Measurements from ENCODE around the gene TFF1. TPM values are rescaled to one million over a fixed set of nuclear protein-coding genes. Genes with fewer than 3 reads are reported as not detected.
A peak's percentile ranks its signal among the peaks of the same experiment; 100 is the strongest.

The TFF1 gene
- total RNA-seq, 1 donor from 2014 or later = not detected

- H3K4me1 Mint-ChIP-seq (ENCODE audit: low read depth, unreplicated experiment) = peaks cover 18% of the 10 kb centered on the region
Observed at GRCh38 chr21:42341776-42342542, 24.4 kb downstream of the TFF1 start.

GRCh38 chr21:42340187-42341050 lies 25.9 kb downstream of the TFF1 start:
- H3K4me3 Mint-ChIP-seq (ENCODE audit: unreplicated experiment) = no peak overlapping the region
- no peak for DNase-seq
- TF ChIP-seq CTCF (IDR thresholded peaks at IDR 0.05; ENCODE audit: partially characterized antibody, unreplicated experiment) = no peak
- peaks cover 4% of the 10 kb centered on the region for H3K9me3 Mint-ChIP-seq (ENCODE audit: unreplicated experiment)
- H3K36me3 Mint-ChIP-seq (ENCODE audit: unreplicated experiment) = no peaks in the 10 kb centered on the region
- H3K27ac Mint-ChIP-seq (ENCODE audit: unreplicated experiment) = no peak overlapping the region
- peaks cover 18% of the 10 kb centered on the region for H3K4me1 Mint-ChIP-seq (ENCODE audit: low read depth, unreplicated experiment)
- no peaks in the 10 kb centered on the region for H3K27me3 Mint-ChIP-seq (ENCODE audit: unreplicated experiment)

More at GRCh38 chr21:42341776-42342542, 24.4 kb downstream of the TFF1 start:
- H3K27ac Mint-ChIP-seq (ENCODE audit: unreplicated experiment) = no peak overlapping the region
- H3K4me3 Mint-ChIP-seq (ENCODE audit: unreplicated experiment) = no peak overlapping the region
- no peak for DNase-seq
- no peak for TF ChIP-seq CTCF (IDR thresholded peaks at IDR 0.05; ENCODE audit: partially characterized antibody, unreplicated experiment)
- H3K9me3 Mint-ChIP-seq (ENCODE audit: unreplicated experiment) = peaks cover 4% of the 10 kb centered on the region
- H3K36me3 Mint-ChIP-seq (ENCODE audit: unreplicated experiment) = no peaks in the 10 kb centered on the region
- H3K27me3 Mint-ChIP-seq (ENCODE audit: unreplicated experiment) = no peaks in the 10 kb centered on the region

- H3K36me3 Mint-ChIP-seq (ENCODE audit: unreplicated experiment) = no peaks in the 10 kb centered on the region
- H3K27ac Mint-ChIP-seq (ENCODE audit: unreplicated experiment) = peak overlapping the region; percentile 75
- H3K27me3 Mint-ChIP-seq (ENCODE audit: unreplicated experiment) = no peaks in the 10 kb centered on the region
- no peak for DNase-seq
- peaks cover 18% of the 10 kb centered on the region for H3K4me1 Mint-ChIP-seq (ENCODE audit: low read depth, unreplicated experiment)
- H3K9me3 Mint-ChIP-seq (ENCODE audit: unreplicated experiment) = peaks cover 2% of the 10 kb centered on the region
- TF ChIP-seq CTCF (IDR thresholded peaks at IDR 0.05; ENCODE audit: partially characterized antibody, unreplicated experiment) = no peak
- H3K4me3 Mint-ChIP-seq (ENCODE audit: unreplicated experiment) = no peak overlapping the region
Observed at GRCh38 chr21:42338729-42339715, 27.3 kb downstream of the TFF1 start.

GRCh38 chr21:42337830-42338728 lies 28.3 kb downstream of the TFF1 start:
- H3K36me3 Mint-ChIP-seq (ENCODE audit: unreplicated experiment) = no peaks in the 10 kb centered on the region
- H3K4me3 Mint-ChIP-seq (ENCODE audit: unreplicated experiment) = peak overlapping the region; percentile 11
- H3K4me1 Mint-ChIP-seq (ENCODE audit: low read depth, unreplicated experiment) = peaks cover 18% of the 10 kb centered on the region
- H3K27ac Mint-ChIP-seq (ENCODE audit: unreplicated experiment) = peak overlapping the region; percentile 75
- H3K27me3 Mint-ChIP-seq (ENCODE audit: unreplicated experiment) = no peaks in the 10 kb centered on the region
- peak; percentile 83 for DNase-seq
- TF ChIP-seq CTCF (IDR thresholded peaks at IDR 0.05; ENCODE audit: partially characterized antibody, unreplicated experiment) = peak; percentile 58
- peaks cover 2% of the 10 kb centered on the region for H3K9me3 Mint-ChIP-seq (ENCODE audit: unreplicated experiment)
